HepG2 (cell line): ENCODE data around the gene HK2.

Experiments used
- ATF4 ChIP-seq, 2 experiments: fragments of 450-650 bp in 1 of 2; sonication (generic) in 1 of 2; formaldehyde crosslinking; IDR thresholded peaks; 2 replicates each; pipeline versions ENCODE4 v1.5.0 to v1.8.0; 2020 to 2022; ENCODE audit warnings: mild to moderate bottlenecking in 1 of 2, missing genetic modification reagents in 1 of 2
- CENPX ChIP-seq: sonication (generic); formaldehyde crosslinking; IDR thresholded peaks from 2 replicates; pipeline ENCODE4 v1.9.0; 2021; ENCODE audit warnings: mild to moderate bottlenecking, missing genetic modification reagents, moderate library complexity
- CTCF ChIP-seq: sonication (generic); formaldehyde crosslinking; IDR thresholded peaks from 2 replicates; pipeline ENCODE4 v1.5.0; 2020; ENCODE audit warnings: mild to moderate bottlenecking, missing genetic modification reagents, moderate library complexity
- JUN ChIP-seq: sonication (generic); formaldehyde crosslinking; IDR thresholded peaks from 2 replicates; pipeline ENCODE4 v1.4.0; 2020; ENCODE audit warnings: mild to moderate bottlenecking, missing genetic modification reagents
- MXI1 ChIP-seq: IDR thresholded peaks from 3 replicates; pipeline ENCODE4 v1.6.1; 2012; ENCODE audit warnings: low read depth, low read length, inconsistent platforms, borderline replicate concordance
- PATZ1 ChIP-seq: sonication (generic); formaldehyde crosslinking; IDR thresholded peaks from 2 replicates; pipeline ENCODE4 v1.4.0; 2020; ENCODE audit warnings: missing genetic modification reagents
- RBM39 ChIP-seq: fragments of 200-400 bp; formaldehyde crosslinking; IDR thresholded peaks from one replicate; pipeline ENCODE4 v1.6.1; 2018; ENCODE audit warnings: antibody characterized with exemption, mild to moderate bottlenecking, low read depth, low read length; ENCODE audit not compliant: poor library complexity, severe bottlenecking
- USF2 ChIP-seq, 2 experiments: sonication (generic) in 1 of 2; formaldehyde crosslinking in 1 of 2; IDR thresholded peaks; 2 replicates each; pipeline versions ENCODE4 v1.5.1 to v1.6.1; 2011 to 2020; ENCODE audit warnings: borderline replicate concordance in 1 of 2, low read depth in 1 of 2, low read length in 1 of 2, mild to moderate bottlenecking in 1 of 2, missing genetic modification reagents in 1 of 2, moderate library complexity in 1 of 2
- ZNF180 ChIP-seq: sonication (generic); formaldehyde crosslinking; IDR thresholded peaks from 2 replicates; pipeline ENCODE4 v1.4.0; 2020; ENCODE audit warnings: low read depth, missing genetic modification reagents, borderline replicate concordance
- TF ChIP-seq, protein P1 (sequence below): sonication (generic); formaldehyde crosslinking; IDR thresholded peaks from 2 replicates; pipeline ENCODE4 v1.4.0; 2020; ENCODE audit warnings: missing genetic modification reagents, mild to moderate bottlenecking, borderline replicate concordance
- TF ChIP-seq, protein P2 (sequence below), 2 experiments: IDR thresholded peaks; 2 replicates each; pipeline ENCODE4 v1.6.1; 2011 to 2012; ENCODE audit warnings: low read length in 2 of 2, borderline replicate concordance in 1 of 2, low read depth in 1 of 2, mild to moderate bottlenecking in 1 of 2, moderate library complexity in 1 of 2

DNA sequence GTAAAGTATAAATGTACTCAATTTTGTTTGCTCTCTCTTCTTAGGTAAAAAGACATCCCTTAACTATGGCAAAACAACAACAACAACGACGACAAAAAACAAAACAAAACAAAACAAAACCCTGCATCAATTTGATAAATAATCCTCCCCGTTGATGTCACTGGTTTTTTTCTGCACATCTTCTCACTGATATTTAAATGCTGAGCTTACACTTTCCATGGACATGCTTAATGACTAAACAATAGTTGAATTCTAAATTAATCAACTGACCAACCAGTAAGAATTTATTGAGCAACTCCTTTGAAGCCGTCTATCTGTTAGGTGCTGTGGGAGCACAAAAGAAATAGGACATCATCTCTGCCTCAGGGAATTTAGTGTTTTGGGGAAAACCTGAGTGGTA is 104.3 kb downstream of the HK2 start:
- TF ChIP-seq, protein P1, sequence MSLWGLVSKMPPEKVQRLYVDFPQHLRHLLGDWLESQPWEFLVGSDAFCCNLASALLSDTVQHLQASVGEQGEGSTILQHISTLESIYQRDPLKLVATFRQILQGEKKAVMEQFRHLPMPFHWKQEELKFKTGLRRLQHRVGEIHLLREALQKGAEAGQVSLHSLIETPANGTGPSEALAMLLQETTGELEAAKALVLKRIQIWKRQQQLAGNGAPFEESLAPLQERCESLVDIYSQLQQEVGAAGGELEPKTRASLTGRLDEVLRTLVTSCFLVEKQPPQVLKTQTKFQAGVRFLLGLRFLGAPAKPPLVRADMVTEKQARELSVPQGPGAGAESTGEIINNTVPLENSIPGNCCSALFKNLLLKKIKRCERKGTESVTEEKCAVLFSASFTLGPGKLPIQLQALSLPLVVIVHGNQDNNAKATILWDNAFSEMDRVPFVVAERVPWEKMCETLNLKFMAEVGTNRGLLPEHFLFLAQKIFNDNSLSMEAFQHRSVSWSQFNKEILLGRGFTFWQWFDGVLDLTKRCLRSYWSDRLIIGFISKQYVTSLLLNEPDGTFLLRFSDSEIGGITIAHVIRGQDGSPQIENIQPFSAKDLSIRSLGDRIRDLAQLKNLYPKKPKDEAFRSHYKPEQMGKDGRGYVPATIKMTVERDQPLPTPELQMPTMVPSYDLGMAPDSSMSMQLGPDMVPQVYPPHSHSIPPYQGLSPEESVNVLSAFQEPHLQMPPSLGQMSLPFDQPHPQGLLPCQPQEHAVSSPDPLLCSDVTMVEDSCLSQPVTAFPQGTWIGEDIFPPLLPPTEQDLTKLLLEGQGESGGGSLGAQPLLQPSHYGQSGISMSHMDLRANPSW (CRISPR knock-in tag): no peak
- TF ChIP-seq CENPX (CRISPR knock-in tag): no peak
- TF ChIP-seq, protein P2, sequence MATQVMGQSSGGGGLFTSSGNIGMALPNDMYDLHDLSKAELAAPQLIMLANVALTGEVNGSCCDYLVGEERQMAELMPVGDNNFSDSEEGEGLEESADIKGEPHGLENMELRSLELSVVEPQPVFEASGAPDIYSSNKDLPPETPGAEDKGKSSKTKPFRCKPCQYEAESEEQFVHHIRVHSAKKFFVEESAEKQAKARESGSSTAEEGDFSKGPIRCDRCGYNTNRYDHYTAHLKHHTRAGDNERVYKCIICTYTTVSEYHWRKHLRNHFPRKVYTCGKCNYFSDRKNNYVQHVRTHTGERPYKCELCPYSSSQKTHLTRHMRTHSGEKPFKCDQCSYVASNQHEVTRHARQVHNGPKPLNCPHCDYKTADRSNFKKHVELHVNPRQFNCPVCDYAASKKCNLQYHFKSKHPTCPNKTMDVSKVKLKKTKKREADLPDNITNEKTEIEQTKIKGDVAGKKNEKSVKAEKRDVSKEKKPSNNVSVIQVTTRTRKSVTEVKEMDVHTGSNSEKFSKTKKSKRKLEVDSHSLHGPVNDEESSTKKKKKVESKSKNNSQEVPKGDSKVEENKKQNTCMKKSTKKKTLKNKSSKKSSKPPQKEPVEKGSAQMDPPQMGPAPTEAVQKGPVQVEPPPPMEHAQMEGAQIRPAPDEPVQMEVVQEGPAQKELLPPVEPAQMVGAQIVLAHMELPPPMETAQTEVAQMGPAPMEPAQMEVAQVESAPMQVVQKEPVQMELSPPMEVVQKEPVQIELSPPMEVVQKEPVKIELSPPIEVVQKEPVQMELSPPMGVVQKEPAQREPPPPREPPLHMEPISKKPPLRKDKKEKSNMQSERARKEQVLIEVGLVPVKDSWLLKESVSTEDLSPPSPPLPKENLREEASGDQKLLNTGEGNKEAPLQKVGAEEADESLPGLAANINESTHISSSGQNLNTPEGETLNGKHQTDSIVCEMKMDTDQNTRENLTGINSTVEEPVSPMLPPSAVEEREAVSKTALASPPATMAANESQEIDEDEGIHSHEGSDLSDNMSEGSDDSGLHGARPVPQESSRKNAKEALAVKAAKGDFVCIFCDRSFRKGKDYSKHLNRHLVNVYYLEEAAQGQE (IDR thresholded peaks at IDR 0.05; ENCODE audit: borderline replicate concordance in 1 of 2, low read depth in 1 of 2, low read length in 2 of 2): no peak
- TF ChIP-seq ZNF180: no peak
- TF ChIP-seq JUN (CRISPR knock-in tag): no peak
- TF ChIP-seq MXI1: no peak
- no peak for TF ChIP-seq ATF4 (CRISPR knock-in tag; IDR thresholded peaks at IDR 0.05)
- TF ChIP-seq RBM39: no peak
- TF ChIP-seq CTCF (CRISPR knock-in tag): no peak
- no peak for TF ChIP-seq PATZ1 (CRISPR knock-in tag)
- TF ChIP-seq USF2 (IDR thresholded peaks at IDR 0.05; ENCODE audit: low read depth, low read length): no peak
- TF ChIP-seq USF2 (CRISPR knock-in tag; IDR thresholded peaks at IDR 0.05; ENCODE audit: borderline replicate concordance): no peak
